HG03457 (cell line): ENCODE results near the gene MRPL49.
"Not testable (repeated sequence)": the region's sequence is repeated elsewhere in the genome, so short reads cannot be mapped to it uniquely, and the experiment has no call there.

Experiments
- ATAC-seq: cut with Tn5 transposase; IDR thresholded peaks from one replicate; pipeline ENCODE4 v1.9.1; 2021; ENCODE audit warnings: moderate number of reproducible peaks; ENCODE audit not compliant: unreplicated experiment

The MRPL49 gene

GRCh38 chr11:65132238-65132987, 10.3 kb downstream of the MRPL49 start:
- no peak for ATAC-seq

GRCh38 chr11:65132988-65133700, 11.0 kb downstream of the MRPL49 start:
- ATAC-seq: no peak

- ATAC-seq: no peak
These were observed 11.6 kb downstream of the MRPL49 start for GRCh38 chr11:65133724-65134123.

- ATAC-seq: peak; percentile 34
These were observed 12.3 kb downstream of the MRPL49 start, which contains the start of gene SYVN1 for GRCh38 chr11:65134240-65134951. Gene SYVN1 (minus strand): TSS chr11:65134519. CDS start chr11:65133601, 918 bp downstream.

GRCh38 chr11:65134952-65135632, 13.0 kb downstream of the MRPL49 start:
- peak; percentile 50 for ATAC-seq

GRCh38 chr11:65135633-65136145, 13.6 kb downstream of the MRPL49 start:
- ATAC-seq: no peak

GRCh38 chr11:65136515-65137096, 14.5 kb downstream of the MRPL49 start:
- ATAC-seq: no peak

GRCh38 chr11:65141896-65142494, 19.9 kb downstream of the MRPL49 start:
- no peak for ATAC-seq

GRCh38 chr11:65147352-65148075, 25.4 kb downstream of the MRPL49 start:
- ATAC-seq: no peak

GRCh38 chr11:65148657-65149056, 26.5 kb downstream of the MRPL49 start:
- ATAC-seq: no peak

GRCh38 chr11:65150131-65150508, 28.0 kb downstream of the MRPL49 start:
- not testable (repeated sequence) for ATAC-seq

- ATAC-seq: no peak
These were observed 28.6 kb downstream of the MRPL49 start for GRCh38 chr11:65150509-65151299.

GRCh38 chr11:65151331-65151899, 29.3 kb downstream of the MRPL49 start:
- no peak for ATAC-seq

GRCh38 chr11:65152122-65152521, 30.0 kb downstream of the MRPL49 start:
- no peak for ATAC-seq

- no peak for ATAC-seq
These were observed 34.1 kb downstream of the MRPL49 start for GRCh38 chr11:65156256-65156655.

GRCh38 chr11:65156926-65157325, 34.8 kb downstream of the MRPL49 start:
- no peak for ATAC-seq

- no peak for ATAC-seq
These were observed 35.2 kb downstream of the MRPL49 start for GRCh38 chr11:65157336-65157735.

- no peak for ATAC-seq
These were observed 36.9 kb downstream of the MRPL49 start for GRCh38 chr11:65159012-65159411.
